SK-N-MC (cell line): ENCODE measurements around the gene PTCH2.

Experiments used
- DNase-seq: peaks from one replicate; pipeline ENCODE4 v3.0.0-alpha.2; 2011; ENCODE audit warnings: low read depth, low spot score
- H3K27ac ChIP-seq: fragments of 200-600 bp; sonication (generic); 2 replicates; pipeline ENCODE4 v1.5.1; 2016; ENCODE audit warnings: mixed run types
- H3K36me3 ChIP-seq: fragments of 200-600 bp; sonication (generic); 2 replicates; pipeline ENCODE4 v1.6.1; 2017; ENCODE audit warnings: antibody characterized with exemption, low read length, mixed read lengths; ENCODE audit not compliant: insufficient read depth
- H3K4me3 ChIP-seq: fragments of 200-600 bp; sonication (generic); 2 replicates; pipeline ENCODE4 v1.5.1; 2016
- H3K9ac ChIP-seq: fragments of 200-600 bp; sonication (generic); 2 replicates; pipeline ENCODE4 v1.8.0; 2017; ENCODE audit warnings: mixed run types, mixed read lengths; ENCODE audit not compliant: insufficient read length
- H3K9me3 ChIP-seq: fragments of 200-600 bp; sonication (generic); 2 replicates; pipeline ENCODE4 v1.6.1; 2017; ENCODE audit warnings: low read depth, mild to moderate bottlenecking, antibody characterized with exemption, low read length, moderate library complexity, mixed read lengths
- EZH2 ChIP-seq: fragments of 200-600 bp; sonication (generic); IDR thresholded peaks from one replicate; pipeline ENCODE4 v1.6.1; 2017; ENCODE audit warnings: antibody characterized with exemption
- FOXP2 ChIP-seq: optimal IDR thresholded peaks from 2 replicates; pipeline ENCODE3; 2011; ENCODE audit warnings: mild to moderate bottlenecking, moderate library complexity; ENCODE audit not compliant: insufficient read depth; ENCODE audit errors: extremely low read length, control extremely low read depth
- POLR2AphosphoS5 ChIP-seq: IDR thresholded peaks from 2 replicates; pipeline ENCODE4 v1.6.1; 2012; ENCODE audit warnings: mild to moderate bottlenecking, low read depth, low read length, borderline replicate concordance

Gene PTCH2

GRCh38 chr1:44842862-44843655 is at the start of gene PTCH2:
Gene PTCH2 (minus strand): TSS chr1:44843253. CDS start chr1:44842932, 321 bp downstream.
- H3K4me3 ChIP-seq, result peak within 1 kb of the TSS; percentile 81
- no peaks in the 10 kb centered on the region for H3K36me3 ChIP-seq
- no peaks in the 10 kb centered on the region for H3K9me3 ChIP-seq
- peak; percentile 65; the same call in 1 of the 2 replicates for TF ChIP-seq POLR2AphosphoS5
- TF ChIP-seq EZH2, result no peak
- H3K9ac ChIP-seq, result peak within 1 kb of the TSS; percentile 75
- no peak for DNase-seq
- H3K27ac ChIP-seq, result no peak within 1 kb of the TSS

GRCh38 chr1:44890007-44890406 is 47.0 kb upstream of the PTCH2 start:
- Histone ChIP-seq H3K4me3 (no peak overlapping the region), H3K9ac (no peak overlapping the region), H3K36me3 (peaks cover 36% of the 10 kb centered on the region), H3K9me3 (no peaks in the 10 kb centered on the region; the same call in 1 of the 2 replicates), H3K27ac (no peak overlapping the region)
- no peak for TF ChIP-seq FOXP2
- no peak for TF ChIP-seq POLR2AphosphoS5
- no peak for TF ChIP-seq EZH2
- DNase-seq, result no peak

DNA sequence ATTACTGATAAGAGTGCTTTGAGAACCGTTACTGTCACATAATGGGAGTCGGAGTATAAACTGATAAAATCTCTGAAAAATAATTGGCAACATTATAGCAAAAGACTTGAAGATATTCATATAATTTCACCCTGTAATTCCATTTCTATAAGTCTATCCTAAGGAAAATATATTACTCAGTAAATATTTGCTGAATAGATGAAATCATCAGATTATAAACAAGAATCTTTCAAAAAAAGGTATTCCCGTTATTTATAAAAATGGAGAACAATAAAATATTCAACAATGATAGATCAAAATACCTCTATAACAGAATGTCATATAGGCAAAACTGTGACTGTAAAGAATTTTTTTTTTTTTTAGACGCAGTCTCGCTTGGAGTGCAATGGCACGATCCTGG is 42.4 kb upstream of the PTCH2 start:
- TF ChIP-seq POLR2AphosphoS5, result no peak
- TF ChIP-seq EZH2, result no peak
- no peak for TF ChIP-seq FOXP2
- DNase-seq, result no peak
- H3K9me3 ChIP-seq, result no peaks in the 10 kb centered on the region; the same call in 1 of the 2 replicates
- peaks cover 44% of the 10 kb centered on the region for H3K36me3 ChIP-seq
- H3K4me3 ChIP-seq, result no peak overlapping the region
- H3K27ac ChIP-seq, result no peak overlapping the region
- H3K9ac ChIP-seq, result no peak overlapping the region

DNA sequence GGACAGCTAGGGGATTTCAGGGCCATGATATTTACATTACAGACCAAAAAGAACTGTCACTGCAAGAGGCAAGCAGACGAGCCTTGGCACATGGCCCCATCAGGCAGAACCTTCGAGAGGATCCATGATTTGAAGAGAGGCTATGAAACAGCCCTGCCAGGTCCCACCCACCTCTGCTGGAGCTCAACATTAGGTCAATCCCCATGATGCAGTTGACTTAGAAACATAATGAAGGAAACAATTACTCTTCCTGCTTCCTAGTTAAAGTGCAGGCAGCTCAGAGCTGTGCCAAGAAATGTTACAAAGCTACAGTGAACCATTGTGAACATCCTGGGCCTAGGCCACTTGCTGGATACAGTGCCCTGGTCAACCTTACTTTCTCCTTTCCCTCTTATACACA is 41.7 kb upstream of the PTCH2 start:
- Histone ChIP-seq H3K9me3 (no peaks in the 10 kb centered on the region; the same call in 1 of the 2 replicates), H3K4me3 (no peak overlapping the region), H3K36me3 (peaks cover 41% of the 10 kb centered on the region), H3K9ac (no peak overlapping the region), H3K27ac (no peak overlapping the region)
- no peak for DNase-seq
- TF ChIP-seq FOXP2 (no peak), EZH2 (no peak), POLR2AphosphoS5 (no peak)

DNA sequence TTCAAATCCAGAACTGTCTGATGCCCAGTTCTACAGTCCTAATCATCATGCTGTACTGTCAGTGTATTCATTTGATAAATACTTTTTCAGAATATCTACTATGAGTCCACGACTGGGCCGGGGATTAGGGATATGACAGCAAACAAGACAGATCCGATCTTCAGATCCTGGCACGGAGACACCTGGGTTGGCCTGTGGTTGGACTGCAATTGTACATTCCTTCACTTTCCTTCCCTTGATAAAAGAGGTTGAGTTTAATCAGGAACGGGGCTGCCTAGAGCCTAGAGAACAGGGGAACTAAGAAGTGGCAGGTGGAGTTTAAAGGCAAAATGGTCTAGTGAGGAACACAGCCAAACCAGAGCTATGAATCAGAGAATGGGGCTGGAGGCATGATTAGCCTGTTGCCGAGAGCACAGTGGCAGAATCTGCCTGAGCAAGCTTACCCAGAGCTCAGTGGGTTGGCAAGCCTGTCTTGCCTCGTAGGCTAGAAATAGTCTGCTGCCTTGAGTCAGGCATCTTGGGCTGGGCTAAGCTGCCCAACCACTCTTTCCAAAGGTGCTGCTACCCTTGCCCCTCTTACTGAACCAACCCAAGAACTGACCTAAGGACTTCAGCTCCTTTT is 38.1 kb upstream of the PTCH2 start:
- H3K9me3 ChIP-seq, result no peaks in the 10 kb centered on the region; the same call in 1 of the 2 replicates
- H3K36me3 ChIP-seq, result peaks cover 20% of the 10 kb centered on the region; the same call in 1 of the 2 replicates
- no peak for DNase-seq
- no peak overlapping the region for H3K4me3 ChIP-seq
- no peak overlapping the region for H3K9ac ChIP-seq
- TF ChIP-seq POLR2AphosphoS5, result no peak
- no peak for TF ChIP-seq EZH2
- no peak for TF ChIP-seq FOXP2
- H3K27ac ChIP-seq, result no peak overlapping the region

DNA sequence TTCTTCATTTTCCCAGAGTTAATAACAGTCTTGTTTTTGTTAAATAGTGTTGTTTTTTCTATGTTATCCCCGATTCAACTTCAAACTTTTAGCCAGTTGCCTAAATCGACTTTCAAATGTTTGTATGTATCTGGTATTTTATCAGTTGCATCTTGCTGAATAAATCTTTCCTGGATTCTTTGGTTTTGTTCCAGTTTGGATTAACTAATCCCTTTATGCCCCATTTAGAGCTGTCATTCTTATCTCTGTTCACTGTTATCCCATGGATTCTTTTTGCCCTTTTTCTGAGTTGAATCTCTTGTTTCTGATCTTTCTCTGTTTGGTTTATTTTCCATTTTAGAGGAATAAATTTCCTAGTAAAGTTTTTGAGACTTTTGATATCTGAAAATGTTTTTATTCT is 31.1 kb upstream of the PTCH2 start:
- H3K9ac ChIP-seq, result no peak overlapping the region
- no peaks in the 10 kb centered on the region for H3K9me3 ChIP-seq
- no peak for TF ChIP-seq POLR2AphosphoS5
- no peak for TF ChIP-seq EZH2
- TF ChIP-seq FOXP2, result no peak
- no peak for DNase-seq
- H3K36me3 ChIP-seq, result peaks cover 7% of the 10 kb centered on the region
- no peak overlapping the region for H3K4me3 ChIP-seq
- no peak overlapping the region for H3K27ac ChIP-seq

DNA sequence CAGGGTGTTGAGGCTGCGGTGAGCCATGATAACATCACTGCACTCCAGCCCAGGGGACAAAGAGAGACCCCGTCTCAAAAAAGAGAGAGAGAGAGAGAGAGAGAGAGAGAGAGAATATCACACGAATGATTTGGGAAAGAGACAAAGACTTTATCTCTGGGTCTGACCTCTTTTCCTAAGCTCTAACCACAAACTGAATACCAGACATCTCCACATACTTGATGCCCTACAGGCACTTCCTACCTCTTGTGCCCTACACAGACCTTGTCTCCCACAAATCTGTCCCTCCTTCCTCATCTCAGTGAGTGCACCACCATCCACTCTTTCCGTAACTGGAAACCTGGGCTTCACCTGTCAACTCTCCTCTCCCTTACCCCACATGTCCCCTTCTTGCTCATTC is 27.0 kb upstream of the PTCH2 start:
- TF ChIP-seq EZH2 (no peak), FOXP2 (no peak), POLR2AphosphoS5 (no peak)
- Histone ChIP-seq H3K4me3 (no peak overlapping the region), H3K9ac (no peak overlapping the region), H3K36me3 (peaks cover 7% of the 10 kb centered on the region), H3K27ac (no peak overlapping the region), H3K9me3 (no peaks in the 10 kb centered on the region)
- no peak for DNase-seq

DNA sequence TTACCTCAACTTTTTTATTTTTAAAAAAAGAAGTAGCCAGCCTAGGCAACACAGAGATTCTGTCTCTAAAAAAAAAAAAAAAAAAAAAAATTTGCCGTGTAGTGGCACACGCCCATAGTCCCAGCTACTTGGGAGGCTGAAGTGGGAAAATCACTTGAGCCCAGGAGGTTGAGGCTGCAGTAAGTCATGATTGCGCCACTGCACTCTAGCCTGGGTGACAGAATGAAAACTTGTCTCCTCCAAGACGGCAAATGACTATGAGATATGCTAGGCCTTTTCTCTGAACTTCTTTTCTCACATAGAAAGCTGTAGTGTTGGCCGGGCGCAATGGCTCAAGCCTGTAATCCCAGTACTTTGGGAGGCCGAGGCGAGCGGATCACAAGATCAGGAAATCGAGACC is 24.7 kb upstream of the PTCH2 start:
- TF ChIP-seq EZH2 (no peak), FOXP2 (no peak), POLR2AphosphoS5 (no peak)
- no peak overlapping the region for H3K4me3 ChIP-seq
- no peak overlapping the region for H3K27ac ChIP-seq
- DNase-seq, result no peak
- no peaks in the 10 kb centered on the region for H3K9me3 ChIP-seq
- no peak overlapping the region for H3K9ac ChIP-seq
- H3K36me3 ChIP-seq, result peaks cover 2% of the 10 kb centered on the region; the same call in 1 of the 2 replicates
